ENCODE data around the gene ASPHD1.
A peak's percentile ranks its signal among the peaks of the same experiment; 100 is the strongest.
"Not testable (repeated sequence)": the region's sequence is repeated elsewhere in the genome, so short reads cannot be mapped to it uniquely, and the experiment has no call there.

ASPHD1 gene

GRCh38 chr16:29907973-29908372, 7.7 kb downstream of the ASPHD1 start:
- DNase-seq (ENCODE audit: low read depth in 2 of 2): no peak

- no peak for DNase-seq (ENCODE audit: low read depth in 2 of 2)
Observed at GRCh38 chr16:29908719-29909220, 8.5 kb downstream of the ASPHD1 start.

- no peak for DNase-seq (ENCODE audit: low read depth in 2 of 2)
Observed at GRCh38 chr16:29909391-29909790, 9.1 kb downstream of the ASPHD1 start.

GRCh38 chr16:29909851-29910250, 9.6 kb downstream of the ASPHD1 start:
- not testable (repeated sequence) for DNase-seq (ENCODE audit: low read depth in 2 of 2)

- DNase-seq (ENCODE audit: low read depth in 2 of 2): no peak
Observed at GRCh38 chr16:29910819-29911675, 10.8 kb downstream of the ASPHD1 start.

- no peak for DNase-seq (ENCODE audit: low read depth in 2 of 2)
Observed at GRCh38 chr16:29911676-29912010, 11.4 kb downstream of the ASPHD1 start.

- DNase-seq (ENCODE audit: low read depth in 2 of 2): no peak
Observed at GRCh38 chr16:29912087-29912486, 11.8 kb downstream of the ASPHD1 start.

GRCh38 chr16:29913514-29913913, 13.2 kb downstream of the ASPHD1 start:
- DNase-seq (ENCODE audit: low read depth in 2 of 2): no peak

- no peak for DNase-seq (ENCODE audit: low read depth in 2 of 2)
Observed at GRCh38 chr16:29915590-29916247, 15.4 kb downstream of the ASPHD1 start.

- DNase-seq (ENCODE audit: low read depth in 2 of 2): no peak
Observed at GRCh38 chr16:29916979-29917378, 16.7 kb downstream of the ASPHD1 start.

- no peak for DNase-seq (ENCODE audit: low read depth in 2 of 2)
Observed at GRCh38 chr16:29920288-29921033, 20.2 kb downstream of the ASPHD1 start.

GRCh38 chr16:29921034-29921385, 20.7 kb downstream of the ASPHD1 start:
- DNase-seq (ENCODE audit: low read depth in 2 of 2): no peak

- no peak for DNase-seq (ENCODE audit: low read depth in 2 of 2)
Observed at GRCh38 chr16:29922326-29922725, 22.0 kb downstream of the ASPHD1 start.

- no peak for DNase-seq (ENCODE audit: low read depth in 2 of 2)
Observed at GRCh38 chr16:29922986-29923501, 22.8 kb downstream of the ASPHD1 start.

GRCh38 chr16:29925105-29925756, 24.9 kb downstream of the ASPHD1 start:
- DNase-seq (ENCODE audit: low read depth in 2 of 2): no peak

GRCh38 chr16:29925781-29926710, 25.8 kb downstream of the ASPHD1 start, which contains the start of gene KCTD13:
Gene KCTD13, minus strand, starts transcription at chr16:29926226. Its CDS starts 193 bp downstream, at chr16:29926033.
- peak; percentile 71 to 82 for DNase-seq (ENCODE audit: low read depth in 2 of 2)

- DNase-seq (ENCODE audit: low read depth in 2 of 2): no peak
Observed at GRCh38 chr16:29926711-29927052, 26.4 kb downstream of the ASPHD1 start.

GRCh38 chr16:29927070-29927905, 27.0 kb downstream of the ASPHD1 start:
- no peak for DNase-seq (ENCODE audit: low read depth in 2 of 2)

GRCh38 chr16:29931750-29932149, 31.5 kb downstream of the ASPHD1 start:
- DNase-seq (ENCODE audit: low read depth in 2 of 2): not testable (repeated sequence)

GRCh38 chr16:29940656-29941055, 40.4 kb downstream of the ASPHD1 start:
- no peak for DNase-seq (ENCODE audit: low read depth in 2 of 2)

Measured in stimulated activated CD4-positive, alpha-beta T cell treated with anti-CD3 and anti-CD28 coated beads, Interleukin-4, amount 100 ng/mL, for 48 hours (primary cell).